Kidney (tissue), 14 donors: ENCODE results near the gene PAK6. TPM values are rescaled to one million over a fixed set of nuclear protein-coding genes. Genes with fewer than 3 reads are reported as not detected.

Source experiments
- DNase-seq, 5 donors: peaks; one replicate each; pipeline ENCODE4 v3.0.0-alpha.2; 2013 to 2020
- FAIRE-seq: peaks from 2 replicates; lab custom pipeline; 2012; peaks lifted over from hg19 to GRCh38; lab: Jason Lieb, UNC
- H3K27ac ChIP-seq, 2 donors: one replicate each; pipeline ENCODE4 v1.7.0; 2013; ENCODE audit warnings: low read depth in 2 of 2, low read length in 2 of 2, inconsistent platforms in 1 of 2
- H3K27me3 ChIP-seq: one replicate; pipeline ENCODE4 v1.7.1; 2013; ENCODE audit warnings: low read length, inconsistent platforms; ENCODE audit not compliant: control insufficient read depth, insufficient read depth
- H3K36me3 ChIP-seq, 3 donors: one replicate each; pipeline versions ENCODE4 v1.7.0 to v1.7.1; 2013; ENCODE audit warnings: low read length in 3 of 3, control low read depth in 1 of 3, inconsistent platforms in 1 of 3; ENCODE audit not compliant: insufficient read depth in 3 of 3, control insufficient read depth in 2 of 3
- H3K4me1 ChIP-seq, 3 donors: one replicate each; pipeline versions ENCODE4 v1.7.0 to v1.7.1; 2013; ENCODE audit warnings: low read length in 3 of 3, inconsistent platforms in 1 of 3, low read depth in 1 of 3; ENCODE audit not compliant: control insufficient read depth in 2 of 3, insufficient read depth in 2 of 3
- H3K4me3 ChIP-seq, 3 donors: one replicate each; pipeline versions ENCODE4 v1.7.0 to v1.8.1; 2013; ENCODE audit warnings: low read length in 3 of 3, control low read depth in 1 of 3, inconsistent platforms in 1 of 3
- H3K9ac ChIP-seq, 3 donors: one replicate each; pipeline versions ENCODE4 v1.7.0 to v1.7.1; 2013; ENCODE audit warnings: low read length in 3 of 3, control low read depth in 1 of 3, inconsistent platforms in 1 of 3
- H3K9me3 ChIP-seq, 3 donors: one replicate each; pipeline versions ENCODE4 v1.7.0 to v1.7.1; 2013; ENCODE audit warnings: low read length in 3 of 3, control low read depth in 1 of 3, inconsistent platforms in 1 of 3; ENCODE audit not compliant: control insufficient read depth in 2 of 3, insufficient read depth in 1 of 3
- CTCF ChIP-seq: IDR thresholded peaks from 3 replicates; pipeline ENCODE4 v1.5.1; 2012; ENCODE audit warnings: mild to moderate bottlenecking, moderate library complexity, borderline replicate concordance; ENCODE audit not compliant: insufficient read depth; ENCODE audit errors: extremely low read depth
- intact Hi-C: fragments of 100-400 bp; cut with DNase I; formaldehyde crosslinking; loops from one replicate; pipeline ENCODE4 v1.11.1; 2022
- polyA plus RNA-seq: library from polyadenylated mRNA; stranded (reverse); fragments of 350-450 nt; fragmentation: Illumina TruSeq; extraction: RNeasy Lipid Tissue Mini Kit (QIAGEN cat#74804); gene quantifications from one replicate; pipeline ENCODE4 v1.2.3, GENCODE V29; 2014; ENCODE audit warnings: low read depth, low replicate concordance; ENCODE audit not compliant: insufficient read depth
- total RNA-seq: library from RNA; stranded (reverse); fragmentation: NEBNext Ultra II Directional; extraction: Animal tissue kit (Norgen Biotek cat#: 25700); gene quantifications from one replicate; pipeline ENCODE4 v1.2.1, GENCODE V29; 2021
- donor health status: control.
- donor health status: control.
- donor health status: control.
- donor health status: control.
- donor health status: control.
- donor health status: DM: yes; HTN: yes; CAD: no.
- donor health status: Normal renal cell carcinoma (clear cell type).

Gene PAK6
- total and polyA plus RNA-seq, 2 donors from 2014 or later: 8.1 to 11.9 TPM

DNA sequence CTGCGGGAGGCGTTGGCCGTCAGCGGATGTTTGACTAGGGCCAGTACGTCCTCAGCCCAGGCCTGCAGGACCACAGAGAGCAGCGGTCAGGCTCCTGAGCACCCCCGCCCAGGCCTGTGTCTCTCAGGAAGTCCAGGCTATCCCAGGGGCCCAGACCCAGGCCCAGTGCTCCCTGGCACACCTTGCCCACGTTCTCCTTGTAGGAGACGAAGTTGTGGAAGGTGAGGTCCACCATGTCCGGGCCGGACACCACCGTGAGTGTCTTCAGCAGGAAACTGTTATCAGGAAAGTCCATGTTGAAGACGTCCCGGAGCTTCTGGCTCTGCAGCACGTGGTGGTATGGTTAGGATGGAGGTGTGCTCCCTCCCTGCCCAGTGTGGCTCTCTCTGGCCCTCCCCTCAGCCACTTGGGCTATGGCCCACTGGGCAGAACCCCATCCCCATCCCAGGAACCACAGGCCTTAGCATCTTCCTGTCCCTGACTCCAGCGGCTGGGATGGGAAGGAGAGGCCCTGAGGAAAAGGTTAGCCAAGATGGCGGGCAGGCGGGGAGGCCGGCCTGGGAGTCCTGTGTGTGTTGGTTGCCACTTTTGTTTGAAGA is 63.5 kb downstream of the PAK6 start:
- H3K9me3 ChIP-seq: peaks cover 0 to 6% (median 2%) of the 10 kb centered on the region in 3 donors
- no peaks in the 10 kb centered on the region for H3K36me3 ChIP-seq
- no peak for FAIRE-seq
- no peak overlapping the region for H3K4me3 ChIP-seq
- DNase-seq: peak in 1 of 5 donors; percentile 54
- H3K27me3 ChIP-seq: no peaks in the 10 kb centered on the region
- intact Hi-C loops: no loop called here
- H3K9ac ChIP-seq: no peak overlapping the region
- H3K27ac ChIP-seq: no peak overlapping the region
- TF ChIP-seq CTCF: no peak
- no peaks in the 10 kb centered on the region for H3K4me1 ChIP-seq

- H3K9me3 ChIP-seq: peaks cover 0 to 6% (median 2%) of the 10 kb centered on the region in 3 donors
- no peak for TF ChIP-seq CTCF
- H3K27me3 ChIP-seq: no peaks in the 10 kb centered on the region
- H3K4me1 ChIP-seq: no peaks in the 10 kb centered on the region
- no peak overlapping the region for H3K4me3 ChIP-seq
- FAIRE-seq: no peak
- no peaks in the 10 kb centered on the region for H3K36me3 ChIP-seq
- peak in 1 of 5 donors; percentile 64 for DNase-seq
- intact Hi-C loops: no loop called here
- no peak overlapping the region for H3K27ac ChIP-seq
- no peak overlapping the region for H3K9ac ChIP-seq
These were observed 64.1 kb downstream of the PAK6 start for GRCh38 chr15:40302981-40303380.

DNA sequence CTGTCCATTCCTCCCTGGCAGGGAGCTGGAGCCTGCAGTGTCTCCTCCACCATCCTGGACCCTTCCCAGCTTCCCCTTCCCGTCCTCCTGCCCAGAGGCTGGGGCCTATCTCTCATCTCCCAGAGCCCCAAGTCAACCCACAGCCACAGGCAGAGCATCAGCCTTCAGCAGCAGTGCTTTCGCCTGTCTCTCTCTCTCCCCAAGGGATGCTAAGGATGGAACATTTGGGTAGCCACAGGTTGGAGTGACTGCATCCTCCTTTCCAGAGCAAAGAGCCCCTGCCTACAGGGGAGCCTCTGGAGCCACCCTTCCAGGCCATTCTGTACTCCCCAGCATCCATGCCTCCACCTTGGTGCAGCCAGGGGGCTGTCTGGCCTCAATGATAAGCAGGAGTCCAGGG is 64.7 kb downstream of the PAK6 start:
- no peaks in the 10 kb centered on the region for H3K27me3 ChIP-seq

More for the DNA sequence above, 64.7 kb downstream of the PAK6 start:
- H3K36me3 ChIP-seq: no peaks in the 10 kb centered on the region
- no peak overlapping the region for H3K4me3 ChIP-seq
- peaks cover 0 to 6% (median 2%) of the 10 kb centered on the region in 3 donors for H3K9me3 ChIP-seq
- no peak for FAIRE-seq
- intact Hi-C loops: no loop called here
- no peak overlapping the region for H3K27ac ChIP-seq
- no peak for TF ChIP-seq CTCF
- no peak overlapping the region for H3K9ac ChIP-seq
- no peak for DNase-seq
- no peaks in the 10 kb centered on the region for H3K4me1 ChIP-seq
